Glomerular visceral epithelial cell (primary cell): ENCODE measurements around the gene C16orf78.

Experiments
- DNase-seq: peaks from one replicate; pipeline ENCODE4 v3.0.0-alpha.2; 2016; ENCODE audit errors: extremely low spot score

The C16orf78 gene

DNA sequence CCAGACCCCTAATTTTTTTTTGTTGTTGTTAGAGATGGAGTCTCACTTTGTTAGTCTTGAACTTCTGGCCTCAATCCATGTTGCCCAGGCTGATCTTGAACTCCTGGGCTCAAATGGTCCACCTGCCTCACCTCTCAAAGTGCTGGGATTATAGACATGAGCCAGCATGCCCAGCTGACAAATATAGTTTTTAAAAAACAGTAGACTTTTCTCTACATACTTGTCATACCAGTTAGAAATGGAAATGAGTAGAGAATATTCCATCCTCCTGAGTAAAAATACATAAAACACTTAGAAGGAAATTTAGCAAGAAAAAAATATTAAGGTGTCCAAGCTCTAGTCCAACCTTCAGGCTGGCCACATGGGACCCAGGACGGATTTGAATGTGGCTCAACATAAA is 21.4 kb downstream of the C16orf78 start:
- DNase-seq, result no peak

DNA sequence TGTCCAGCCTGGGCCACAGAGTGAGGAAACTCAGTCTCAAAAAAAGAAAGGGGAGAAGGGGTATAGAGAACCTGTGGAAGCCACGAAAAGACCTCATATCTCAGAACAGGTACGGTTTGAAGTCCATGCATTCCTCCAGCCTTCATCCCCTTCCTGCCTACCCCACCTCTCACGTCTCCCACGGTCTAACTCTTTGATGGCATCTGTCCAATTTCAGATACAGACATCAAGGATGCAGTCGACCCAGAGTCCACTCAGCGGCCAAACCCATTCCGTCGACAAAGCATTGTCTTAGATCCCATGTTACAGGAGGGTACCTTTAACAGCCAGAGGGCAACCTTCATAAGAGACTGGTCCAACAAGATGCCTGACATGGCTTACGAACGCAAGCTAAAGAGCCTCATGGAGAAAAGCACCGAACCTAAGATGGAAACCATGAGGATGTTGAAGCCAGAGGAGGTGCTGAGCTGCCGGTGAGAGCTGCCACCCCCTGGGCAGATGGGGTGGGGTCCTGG is 22.7 kb downstream of the C16orf78 start:
- DNase-seq, result no peak

- DNase-seq, result no peak
Measured at GRCh38 chr16:49398761-49399160, 25.2 kb downstream of the C16orf78 start.

GRCh38 chr16:49399594-49400364 is 26.2 kb downstream of the C16orf78 start:
- no peak for DNase-seq

GRCh38 chr16:49400611-49401010 is 27.0 kb downstream of the C16orf78 start:
- DNase-seq, result no peak

- no peak for DNase-seq
Measured at GRCh38 chr16:49405123-49405522, 31.5 kb downstream of the C16orf78 start.

GRCh38 chr16:49405530-49405929 is 31.9 kb downstream of the C16orf78 start:
- DNase-seq, result no peak

- DNase-seq, result peak; percentile 42
Measured at GRCh38 chr16:49407873-49408550, 34.4 kb downstream of the C16orf78 start.

DNA sequence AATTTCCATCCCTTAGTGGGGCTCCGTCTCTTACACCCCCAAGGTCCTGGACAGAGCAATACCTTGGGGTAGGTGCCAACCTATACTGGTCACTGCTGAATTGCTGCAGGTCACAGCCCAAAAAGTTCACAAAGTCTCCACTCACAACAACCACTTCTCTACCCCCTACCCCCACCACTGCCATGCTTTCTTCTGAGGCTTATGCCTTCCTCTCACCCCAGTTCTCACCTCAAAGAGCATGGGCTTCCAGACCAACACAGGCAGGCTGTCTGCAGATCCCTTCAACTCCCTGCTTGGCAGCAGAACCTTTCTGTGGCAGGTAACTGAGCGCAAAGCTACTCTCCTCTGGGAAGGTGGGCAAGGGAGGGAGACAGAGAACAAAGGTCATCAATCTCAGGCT is 35.5 kb downstream of the C16orf78 start:
- no peak for DNase-seq

DNA sequence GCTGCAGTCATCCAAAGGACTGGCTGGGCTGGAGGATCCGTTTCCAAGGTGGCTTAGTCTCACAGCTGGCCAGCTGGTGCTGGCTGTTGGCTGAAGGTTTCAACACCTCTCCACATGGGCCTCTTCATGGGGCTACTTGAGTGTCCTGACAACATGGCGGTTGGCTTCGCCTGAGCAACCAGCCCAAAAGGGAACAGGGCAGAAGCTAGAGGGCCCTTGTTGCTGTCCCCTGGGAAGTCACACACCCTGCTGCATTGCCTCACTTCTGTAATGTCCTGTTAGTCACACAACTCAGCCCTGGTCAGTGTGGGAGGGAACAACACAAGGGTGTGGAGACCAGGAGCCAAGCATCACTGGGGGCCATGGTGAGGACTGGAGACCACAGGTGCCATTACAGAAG is 36.6 kb downstream of the C16orf78 start:
- no peak for DNase-seq

DNA sequence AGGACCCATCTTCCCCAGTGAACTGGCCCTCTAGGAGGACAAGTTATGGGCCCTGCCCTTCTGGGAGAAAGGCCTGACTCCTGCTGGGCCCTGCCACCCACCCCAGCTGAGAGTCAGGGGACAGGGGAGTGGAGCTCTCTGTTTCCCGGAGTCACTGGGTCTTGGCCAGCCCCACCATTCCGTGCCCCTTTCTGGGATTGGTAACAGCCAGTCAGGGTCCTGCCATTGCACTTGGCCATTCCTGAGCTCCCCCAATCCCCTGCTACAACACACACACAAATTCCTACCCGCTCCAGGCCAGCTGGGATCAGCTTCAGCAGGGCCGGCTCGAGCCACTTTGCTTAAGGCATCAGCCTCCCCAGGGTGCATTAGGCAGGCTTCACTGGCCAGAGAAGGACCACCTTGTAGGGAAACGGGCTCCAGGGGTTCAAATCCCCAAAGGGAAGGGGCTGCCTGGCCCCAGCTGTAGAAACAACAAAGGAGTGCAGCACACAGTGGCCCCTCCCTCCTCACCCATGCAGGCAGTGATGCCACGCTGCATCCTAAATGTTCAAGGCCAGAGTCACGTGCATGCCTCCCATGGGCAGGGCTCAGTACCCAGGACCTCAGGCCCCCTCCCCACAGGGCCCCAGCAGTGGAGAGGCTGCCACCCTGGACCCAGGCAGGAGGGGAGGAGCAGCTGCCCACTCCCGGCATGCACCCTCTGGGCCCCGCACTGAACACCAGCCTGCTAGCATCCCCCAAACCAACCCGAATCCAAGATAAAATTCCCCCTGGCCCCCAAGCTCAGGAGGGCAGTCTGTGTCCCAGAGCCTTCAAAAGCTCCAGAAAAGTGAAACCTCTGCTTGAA is 37.7 kb downstream of the C16orf78 start:
- DNase-seq, result no peak

- DNase-seq, result no peak
Measured at GRCh38 chr16:49414671-49415070, 41.1 kb downstream of the C16orf78 start.

DNA sequence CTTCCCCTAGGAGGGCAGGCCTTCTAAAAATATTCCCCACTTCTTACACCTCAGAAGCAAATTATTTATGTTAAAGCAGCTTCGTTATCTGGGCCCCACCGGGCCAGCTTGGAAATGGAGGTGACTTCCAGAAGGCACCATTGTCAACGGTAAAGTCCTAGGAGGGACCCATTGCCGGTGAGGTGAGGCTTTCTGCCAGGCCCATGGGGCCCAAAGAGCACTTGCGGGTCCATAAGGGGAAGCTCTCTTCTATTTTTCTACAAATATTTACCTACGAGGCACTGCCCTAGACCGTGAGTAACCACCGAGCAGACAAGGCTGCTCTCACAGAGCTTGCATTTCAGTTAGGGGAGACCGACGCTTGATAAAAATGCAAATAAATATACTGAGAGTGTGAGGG is 41.5 kb downstream of the C16orf78 start:
- DNase-seq, result no peak

DNA sequence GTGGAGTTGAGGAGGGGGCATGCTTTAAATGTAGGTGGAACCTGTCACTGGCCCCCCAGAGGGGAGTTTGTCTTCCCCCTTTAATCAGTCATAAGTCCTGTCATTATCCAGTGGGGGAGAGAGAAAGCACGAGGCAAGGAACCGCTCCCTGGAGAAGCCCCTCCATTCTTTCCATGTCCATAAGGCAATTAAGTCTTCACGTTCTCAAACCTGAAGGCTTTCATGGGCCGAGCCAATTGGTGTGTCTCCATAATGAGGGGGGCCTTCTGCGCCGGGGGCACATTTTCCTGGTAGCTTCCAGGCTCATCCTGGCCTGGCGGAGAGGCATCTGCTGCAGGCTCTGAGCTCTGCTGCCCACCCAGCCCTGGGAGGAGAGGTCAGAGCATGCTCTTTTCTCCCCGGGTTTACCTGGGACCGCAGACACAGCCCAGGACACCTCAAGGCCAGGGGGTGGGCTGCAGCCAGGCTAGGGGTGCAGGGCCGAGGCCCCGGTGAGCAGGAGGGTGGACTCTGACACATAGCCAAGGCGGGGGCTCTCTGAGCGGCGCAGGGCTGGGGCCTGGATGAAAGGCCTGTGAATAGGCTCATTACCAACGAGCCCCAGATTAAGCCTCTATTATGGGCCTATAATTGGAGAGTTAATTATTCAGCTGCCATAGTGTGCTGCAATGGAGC is 42.5 kb downstream of the C16orf78 start:
- no peak for DNase-seq

DNA sequence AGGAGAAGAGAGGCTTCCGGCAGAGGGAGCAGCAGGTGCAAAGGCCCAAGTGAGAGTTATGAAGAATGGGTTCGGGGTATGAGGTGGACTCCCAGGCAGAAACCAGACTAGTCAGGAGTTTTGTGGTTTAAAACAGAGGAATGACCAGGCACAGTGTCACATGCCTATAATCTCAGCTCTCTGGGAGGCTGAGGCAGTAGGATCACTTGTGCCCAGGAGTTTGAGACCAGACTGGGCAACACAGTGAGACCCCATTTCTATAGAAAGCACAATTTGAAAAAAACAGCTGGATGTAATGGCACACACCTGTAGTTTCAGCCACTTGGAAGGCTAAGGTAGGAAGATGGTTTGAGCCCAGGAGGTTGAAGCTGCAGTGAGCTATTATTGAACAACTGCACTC is 43.8 kb downstream of the C16orf78 start:
- DNase-seq, result no peak

DNA sequence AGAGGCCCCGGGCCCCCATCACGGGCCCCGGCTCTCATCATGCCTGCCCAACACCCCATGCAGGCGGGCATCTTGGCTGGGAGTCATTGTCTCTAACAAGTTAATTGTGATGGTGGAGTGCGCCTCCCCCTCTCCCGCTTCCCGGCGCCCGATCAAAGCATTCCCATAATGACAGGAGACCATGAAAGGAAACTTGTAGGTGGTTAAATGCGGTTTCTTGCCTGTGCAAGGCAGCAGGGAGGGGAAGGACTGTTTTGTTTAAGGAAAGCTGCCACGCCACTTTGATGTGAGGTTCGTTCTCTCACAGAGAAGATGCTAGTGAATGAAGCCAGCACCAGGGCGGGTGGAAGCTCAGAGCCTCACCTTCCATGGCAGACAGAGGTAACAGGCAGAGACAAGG is 45.4 kb downstream of the C16orf78 start:
- DNase-seq, result no peak

GRCh38 chr16:49419862-49420261 is 46.3 kb downstream of the C16orf78 start:
- DNase-seq, result no peak

GRCh38 chr16:49422896-49423295 is 49.3 kb downstream of the C16orf78 start:
- DNase-seq, result no peak

- DNase-seq, result no peak
Measured at GRCh38 chr16:49424961-49425360, 51.4 kb downstream of the C16orf78 start.

- DNase-seq, result no peak
Measured at GRCh38 chr16:49427771-49428170, 54.2 kb downstream of the C16orf78 start.

DNA sequence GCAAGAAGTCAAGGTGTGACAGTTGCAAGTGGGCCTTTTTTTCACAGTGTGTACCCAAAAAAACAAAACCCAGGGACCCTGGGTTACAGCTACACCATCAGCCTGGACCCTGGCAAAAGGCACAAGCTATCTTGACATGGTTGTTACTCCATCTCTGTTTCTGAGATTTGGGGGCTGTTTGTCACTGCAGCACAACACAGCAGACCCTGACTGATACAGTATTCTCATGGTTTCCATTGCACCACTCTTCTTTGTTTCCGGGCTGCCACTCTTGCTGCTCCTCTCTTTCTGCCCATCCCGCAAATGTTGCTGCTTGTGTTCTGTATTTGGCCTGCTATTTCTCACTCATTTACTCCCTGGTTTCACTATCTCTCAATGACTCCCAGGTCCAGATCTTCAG is 55.2 kb downstream of the C16orf78 start:
- DNase-seq, result no peak

GRCh38 chr16:49431040-49431439 is 57.4 kb downstream of the C16orf78 start:
- no peak for DNase-seq
